T-helper 2 cell treated with Interferon-gamma antibody and Interleukin-4, amounts not matched to agents 100 ng/mL and 5 ng/mL, for 36 hours (primary cell): ENCODE data around the gene ERCC6L2. TPM values are rescaled to one million over a fixed set of nuclear protein-coding genes. Genes with fewer than 3 reads are reported as not detected.

ENCODE experiments used
- intact Hi-C: fragments of 100-400 bp; cut with micrococcal nuclease; formaldehyde crosslinking; loops from one replicate; pipeline ENCODE4 v1.15.1; 2023
- total RNA-seq: library from RNA; stranded (reverse); gene quantifications from 2 replicates; pipeline ENCODE4 v1.2.3, GENCODE V29; 2022

Gene ERCC6L2
- total RNA-seq, 1 donor from 2014 or later: 32.3 TPM

DNA sequence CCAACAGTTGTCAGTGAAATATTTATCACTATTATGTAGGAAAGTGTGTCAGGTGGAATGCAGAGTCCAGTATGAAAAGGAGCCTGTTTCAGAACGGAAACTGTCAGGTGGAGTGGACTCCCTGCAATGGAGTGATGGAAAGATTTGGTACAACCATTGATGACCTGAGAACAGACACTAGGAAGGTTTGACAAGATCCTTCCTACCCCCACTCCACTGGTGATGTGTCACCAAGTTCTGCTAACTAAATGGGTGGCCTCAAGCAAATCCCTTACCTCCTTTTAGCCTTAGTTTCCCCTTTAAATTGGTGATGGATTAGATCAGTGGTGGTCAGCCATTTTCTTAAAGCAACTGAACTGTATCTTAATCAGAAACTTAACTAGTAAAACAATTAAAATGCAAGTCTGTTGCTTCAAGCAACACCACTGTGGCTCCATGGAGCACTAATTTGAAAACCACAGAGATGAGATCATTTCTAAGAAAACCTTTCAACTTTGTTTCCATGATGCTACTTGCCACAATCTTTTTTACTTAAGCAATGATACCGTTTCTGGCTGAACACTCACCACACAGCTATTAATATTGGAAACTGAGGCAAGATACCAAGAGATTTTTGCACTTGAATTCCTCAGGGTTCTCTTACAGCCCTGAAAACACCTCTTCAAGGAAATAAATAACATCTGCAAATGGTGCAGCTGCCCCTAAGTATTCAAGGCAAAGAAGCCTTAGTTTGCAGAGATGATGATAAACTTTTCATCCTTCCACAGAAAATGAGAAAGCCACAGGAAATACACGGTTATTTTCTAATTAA lies 140.6 kb downstream of the ERCC6L2 start:
- intact Hi-C loops: loop anchor here (1.0 to 5.0 kb wide), 4 partner anchors 136 to 504 kb away; no protein-coding TSS in a partner anchor
